Measurements from ENCODE around the gene UBASH3A. TPM values are rescaled to one million over a fixed set of nuclear protein-coding genes. Genes with fewer than 3 reads are reported as not detected.

The UBASH3A gene
- total RNA-seq, 1 experiment from 2014 or later: not detected

DNA sequence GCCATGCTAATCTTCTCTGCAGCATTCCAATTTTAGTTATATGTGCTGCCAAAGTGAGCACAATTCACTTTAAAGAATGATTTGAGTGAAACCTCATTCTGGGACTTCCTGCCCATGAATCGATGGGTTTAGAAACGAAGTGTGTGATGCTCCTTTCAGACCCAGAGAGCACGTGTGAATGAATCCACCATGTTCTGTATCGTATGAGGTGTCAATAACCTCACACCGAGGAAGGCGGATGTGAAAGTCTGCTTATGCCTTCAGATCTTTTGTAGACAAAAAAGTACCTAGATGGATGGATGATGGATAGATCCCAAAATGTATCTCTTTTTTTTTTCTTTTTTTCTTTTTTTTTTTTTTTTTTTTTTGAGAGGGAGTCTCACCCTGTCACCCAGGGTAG is 13.8 kb downstream of the UBASH3A start:
- DNase-seq (ENCODE audit: unreplicated experiment): no peak
- ChIA-PET POLR2A (no interaction called here), CTCF (no interaction called here)
- Mint-ChIP-seq H3K9me3 (ENCODE audit: unreplicated experiment) (no peaks in the 10 kb centered on the region), H3K4me1 (ENCODE audit: insufficient read depth, unreplicated experiment) (peaks cover 5% of the 10 kb centered on the region), H3K27ac (ENCODE audit: low read depth, unreplicated experiment) (no peak overlapping the region), H3K4me3 (ENCODE audit: unreplicated experiment) (no peak overlapping the region), H3K27me3 (ENCODE audit: insufficient read depth, unreplicated experiment) (peaks cover 38% of the 10 kb centered on the region), H3K36me3 (ENCODE audit: insufficient read depth, unreplicated experiment) (no peaks in the 10 kb centered on the region)
- BruUV-seq (replicated peaks): no TSS peak
- intact Hi-C loops (cut with micrococcal nuclease): no loop called here
- TF ChIP-seq, protein P1, sequence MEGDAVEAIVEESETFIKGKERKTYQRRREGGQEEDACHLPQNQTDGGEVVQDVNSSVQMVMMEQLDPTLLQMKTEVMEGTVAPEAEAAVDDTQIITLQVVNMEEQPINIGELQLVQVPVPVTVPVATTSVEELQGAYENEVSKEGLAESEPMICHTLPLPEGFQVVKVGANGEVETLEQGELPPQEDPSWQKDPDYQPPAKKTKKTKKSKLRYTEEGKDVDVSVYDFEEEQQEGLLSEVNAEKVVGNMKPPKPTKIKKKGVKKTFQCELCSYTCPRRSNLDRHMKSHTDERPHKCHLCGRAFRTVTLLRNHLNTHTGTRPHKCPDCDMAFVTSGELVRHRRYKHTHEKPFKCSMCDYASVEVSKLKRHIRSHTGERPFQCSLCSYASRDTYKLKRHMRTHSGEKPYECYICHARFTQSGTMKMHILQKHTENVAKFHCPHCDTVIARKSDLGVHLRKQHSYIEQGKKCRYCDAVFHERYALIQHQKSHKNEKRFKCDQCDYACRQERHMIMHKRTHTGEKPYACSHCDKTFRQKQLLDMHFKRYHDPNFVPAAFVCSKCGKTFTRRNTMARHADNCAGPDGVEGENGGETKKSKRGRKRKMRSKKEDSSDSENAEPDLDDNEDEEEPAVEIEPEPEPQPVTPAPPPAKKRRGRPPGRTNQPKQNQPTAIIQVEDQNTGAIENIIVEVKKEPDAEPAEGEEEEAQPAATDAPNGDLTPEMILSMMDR (IDR thresholded peaks at IDR 0.05; ENCODE audit: unreplicated experiment): no peak

DNA sequence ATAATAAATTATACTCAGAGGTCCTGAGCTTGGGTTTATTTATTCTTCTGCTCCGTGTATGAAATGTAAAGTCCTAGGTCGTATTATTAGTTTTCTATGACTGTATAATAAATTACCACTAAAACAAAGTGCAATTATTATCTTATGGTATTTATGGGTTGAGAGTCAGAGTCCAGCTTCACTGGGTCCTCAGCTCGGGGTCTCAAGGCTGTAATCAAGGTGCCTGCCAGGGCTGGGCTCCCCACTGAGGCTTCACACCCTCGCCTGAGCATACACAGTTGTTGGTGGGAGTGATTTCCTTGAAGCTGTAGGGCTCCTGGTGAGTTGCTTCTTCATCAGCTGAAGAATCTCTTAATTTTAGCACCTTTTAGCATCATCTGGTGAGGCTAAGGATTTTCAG is 15.2 kb downstream of the UBASH3A start:
- Mint-ChIP-seq H3K36me3 (ENCODE audit: insufficient read depth, unreplicated experiment) (no peaks in the 10 kb centered on the region), H3K4me3 (ENCODE audit: unreplicated experiment) (no peak overlapping the region), H3K4me1 (ENCODE audit: insufficient read depth, unreplicated experiment) (peaks cover 5% of the 10 kb centered on the region), H3K27ac (ENCODE audit: low read depth, unreplicated experiment) (no peak overlapping the region), H3K9me3 (ENCODE audit: unreplicated experiment) (no peaks in the 10 kb centered on the region), H3K27me3 (ENCODE audit: insufficient read depth, unreplicated experiment) (peaks cover 52% of the 10 kb centered on the region)
- intact Hi-C loops (cut with micrococcal nuclease): no loop called here
- ChIA-PET CTCF (no interaction called here), POLR2A (no interaction called here)
- no TSS peak for BruUV-seq (replicated peaks)
- no peak for DNase-seq (ENCODE audit: unreplicated experiment)
- TF ChIP-seq, protein P1 (IDR thresholded peaks at IDR 0.05; ENCODE audit: unreplicated experiment): no peak

DNA sequence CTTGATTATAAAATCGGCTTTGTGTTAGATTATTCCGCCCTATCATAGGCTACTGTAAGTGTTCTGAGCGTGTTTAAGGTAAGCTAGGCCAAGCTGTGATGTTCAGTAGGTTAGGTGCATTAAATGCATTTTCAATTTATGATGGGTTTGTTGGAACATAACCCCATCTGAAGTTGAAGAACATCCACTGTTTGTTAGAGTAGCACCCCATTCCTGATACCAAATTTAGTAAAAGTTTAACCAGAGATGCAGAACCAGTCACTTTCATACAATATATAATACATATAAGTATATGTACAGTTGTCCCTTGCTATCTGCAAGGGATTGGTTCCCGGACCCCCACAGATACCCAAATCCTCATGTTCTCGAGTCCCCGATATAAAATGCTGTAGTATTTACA is 16.1 kb downstream of the UBASH3A start:
- no peak overlapping the region for H3K4me3 Mint-ChIP-seq (ENCODE audit: unreplicated experiment)
- TF ChIP-seq, protein P1 (IDR thresholded peaks at IDR 0.05; ENCODE audit: unreplicated experiment): no peak
- intact Hi-C loops (cut with micrococcal nuclease): no loop called here
- no TSS peak for BruUV-seq (replicated peaks)
- H3K9me3 Mint-ChIP-seq (ENCODE audit: unreplicated experiment): no peaks in the 10 kb centered on the region
- CTCF ChIA-PET: no interaction called here
- H3K4me1 Mint-ChIP-seq (ENCODE audit: insufficient read depth, unreplicated experiment): peaks cover 3% of the 10 kb centered on the region
- no peaks in the 10 kb centered on the region for H3K36me3 Mint-ChIP-seq (ENCODE audit: insufficient read depth, unreplicated experiment)
- POLR2A ChIA-PET: no interaction called here
- no peak overlapping the region for H3K27ac Mint-ChIP-seq (ENCODE audit: low read depth, unreplicated experiment)
- H3K27me3 Mint-ChIP-seq (ENCODE audit: insufficient read depth, unreplicated experiment): peaks cover 61% of the 10 kb centered on the region
- DNase-seq (ENCODE audit: unreplicated experiment): no peak

- Mint-ChIP-seq H3K36me3 (ENCODE audit: insufficient read depth, unreplicated experiment) (no peaks in the 10 kb centered on the region), H3K27ac (ENCODE audit: low read depth, unreplicated experiment) (no peak overlapping the region), H3K4me3 (ENCODE audit: unreplicated experiment) (no peak overlapping the region), H3K27me3 (ENCODE audit: insufficient read depth, unreplicated experiment) (peaks cover 75% of the 10 kb centered on the region), H3K4me1 (ENCODE audit: insufficient read depth, unreplicated experiment) (no peaks in the 10 kb centered on the region), H3K9me3 (ENCODE audit: unreplicated experiment) (no peaks in the 10 kb centered on the region)
- ChIA-PET POLR2A (no interaction called here), CTCF (no interaction called here)
- TF ChIP-seq, protein P1 (IDR thresholded peaks at IDR 0.05; ENCODE audit: unreplicated experiment): no peak
- BruUV-seq (replicated peaks): no TSS peak
- intact Hi-C loops (cut with micrococcal nuclease): no loop called here
- no peak for DNase-seq (ENCODE audit: unreplicated experiment)
These were observed 17.5 kb downstream of the UBASH3A start for GRCh38 chr21:42421018-42421793.

Measured in MCF 10A (cell line).